Activated T-helper 9 cell treated with anti-CD3 and anti-CD28 coated beads, Interleukin-2, amount 50 U/mL, for 16 hours (primary cell): ENCODE results near the gene F2R.
A peak's percentile ranks its signal among the peaks of the same experiment; 100 is the strongest.
"Not testable (repeated sequence)": the region's sequence is repeated elsewhere in the genome, so short reads cannot be mapped to it uniquely, and the experiment has no call there.

Experiments
- DNase-seq: peaks from one replicate; pipeline ENCODE4 v3.0.0-alpha.2; 2020; ENCODE audit warnings: low read depth

Gene F2R

GRCh38 chr5:76720988-76721569 lies 5.2 kb downstream of the F2R start:
- no peak for DNase-seq

GRCh38 chr5:76723266-76723665 lies 7.3 kb downstream of the F2R start:
- no peak for DNase-seq

GRCh38 chr5:76723906-76724305 lies 8.0 kb downstream of the F2R start:
- DNase-seq, result no peak

DNA sequence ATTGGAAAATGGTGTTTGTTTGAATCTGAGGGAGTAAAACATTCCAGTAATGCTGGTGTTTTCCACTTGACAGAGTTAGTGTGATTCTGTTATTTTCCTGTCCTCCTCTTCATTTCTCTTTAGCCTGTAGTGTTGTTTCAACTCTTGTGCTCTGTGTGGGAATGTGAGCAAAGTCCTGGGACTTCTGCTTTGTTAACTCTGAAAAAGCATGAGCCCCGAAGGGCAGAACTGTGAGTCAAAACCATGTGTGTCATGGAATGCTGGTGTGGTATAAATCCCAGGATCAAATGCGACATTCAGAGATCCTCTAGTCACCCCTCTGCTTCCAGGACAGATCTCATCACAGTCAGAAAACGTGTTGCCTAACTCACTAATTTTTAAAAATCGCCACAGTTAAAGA lies 8.9 kb downstream of the F2R start:
- no peak for DNase-seq

- no peak for DNase-seq
Measured at GRCh38 chr5:76728965-76729364, 13.0 kb downstream of the F2R start.

GRCh38 chr5:76729373-76730290 lies 13.7 kb downstream of the F2R start:
- no peak for DNase-seq

DNA sequence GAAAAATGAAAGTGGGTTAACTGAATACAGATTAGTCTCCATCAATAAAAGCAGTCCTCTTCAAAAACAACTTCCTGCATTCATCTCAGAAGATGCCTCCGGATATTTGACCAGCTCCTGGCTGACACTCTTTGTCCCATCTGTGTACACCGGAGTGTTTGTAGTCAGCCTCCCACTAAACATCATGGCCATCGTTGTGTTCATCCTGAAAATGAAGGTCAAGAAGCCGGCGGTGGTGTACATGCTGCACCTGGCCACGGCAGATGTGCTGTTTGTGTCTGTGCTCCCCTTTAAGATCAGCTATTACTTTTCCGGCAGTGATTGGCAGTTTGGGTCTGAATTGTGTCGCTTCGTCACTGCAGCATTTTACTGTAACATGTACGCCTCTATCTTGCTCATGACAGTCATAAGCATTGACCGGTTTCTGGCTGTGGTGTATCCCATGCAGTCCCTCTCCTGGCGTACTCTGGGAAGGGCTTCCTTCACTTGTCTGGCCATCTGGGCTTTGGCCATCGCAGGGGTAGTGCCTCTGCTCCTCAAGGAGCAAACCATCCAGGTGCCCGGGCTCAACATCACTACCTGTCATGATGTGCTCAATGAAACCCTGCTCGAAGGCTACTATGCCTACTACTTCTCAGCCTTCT lies 16.6 kb downstream of the F2R start:
- DNase-seq, result no peak

- peak; percentile 44 for DNase-seq
Measured at GRCh38 chr5:76733049-76733417, 17.1 kb downstream of the F2R start.

DNA sequence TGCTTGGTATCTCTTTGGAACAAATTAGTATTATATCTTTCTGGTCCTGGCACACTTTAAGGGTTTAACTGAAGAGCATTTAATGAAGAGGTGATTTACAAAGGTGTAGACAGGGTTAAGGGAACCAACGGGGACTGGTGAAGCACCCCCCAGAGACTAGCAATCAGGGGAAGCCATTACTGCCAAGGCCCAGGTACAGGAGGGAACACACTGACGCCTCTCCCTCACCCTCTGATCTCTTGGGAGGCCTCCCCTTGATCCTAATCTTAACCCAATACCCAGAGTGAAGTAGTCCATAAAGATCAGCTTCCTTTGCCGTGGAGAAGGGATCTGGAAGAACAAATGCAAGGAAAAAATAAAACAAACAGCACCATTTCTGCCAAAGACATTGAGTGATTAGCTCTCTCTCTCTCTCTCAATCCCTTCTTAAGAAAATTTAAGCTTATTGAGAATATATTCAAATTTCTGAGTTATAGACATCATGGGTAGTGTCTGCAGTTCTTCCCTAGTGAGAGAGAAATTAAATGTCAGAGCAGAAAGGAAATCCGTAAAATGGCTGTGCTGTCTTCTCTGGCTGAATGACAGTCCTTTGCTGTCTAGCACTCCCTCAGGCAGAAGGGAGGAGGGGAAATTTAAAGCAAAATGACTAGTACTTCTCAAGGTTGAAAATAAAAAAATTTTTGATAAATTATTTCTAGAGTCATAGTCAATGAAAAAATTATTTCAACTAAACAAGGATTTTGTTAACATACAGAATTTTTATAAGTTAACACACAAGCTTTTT lies 20.0 kb downstream of the F2R start:
- DNase-seq, result no peak

DNA sequence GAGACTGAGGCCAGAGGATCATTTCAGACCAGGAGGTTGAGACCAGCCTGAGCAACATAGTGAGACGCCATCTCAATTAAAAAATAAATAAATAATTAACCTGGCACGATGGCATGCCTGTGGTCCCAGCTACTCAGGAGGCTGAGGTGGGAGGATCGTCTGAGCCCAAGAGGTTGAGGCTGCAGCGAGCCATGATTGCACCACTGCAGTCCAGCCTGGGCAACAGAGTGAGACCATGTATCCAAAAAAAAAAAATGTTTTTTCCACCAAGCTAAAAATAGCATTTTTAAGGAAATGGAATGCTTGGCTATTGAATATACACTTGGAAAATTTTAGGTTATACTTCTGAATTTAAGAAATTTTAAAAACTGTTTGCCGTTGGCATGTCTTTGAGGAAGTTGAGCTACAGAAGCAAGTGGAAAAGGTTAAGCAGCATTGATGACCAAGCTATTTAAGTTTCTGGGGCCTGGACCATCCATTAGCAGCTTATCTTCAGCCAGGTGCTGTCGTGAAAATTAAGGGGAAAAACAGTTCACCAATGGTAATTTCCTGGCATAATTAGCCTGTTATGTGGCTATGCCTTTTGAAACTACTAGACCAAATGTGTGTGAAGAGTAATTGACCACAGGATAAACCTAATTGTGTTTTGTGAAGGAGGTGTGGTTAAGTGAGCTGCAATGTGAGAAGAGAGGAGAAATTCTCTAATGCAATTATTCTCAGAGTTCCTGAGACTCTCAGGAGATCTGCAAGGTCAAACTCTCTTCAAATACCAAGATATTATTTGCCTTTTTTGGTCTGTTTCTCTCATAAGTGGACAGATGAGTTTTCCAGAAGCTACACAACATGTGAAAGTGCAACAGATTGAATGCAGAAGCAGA lies 21.0 kb downstream of the F2R start:
- no peak for DNase-seq

DNA sequence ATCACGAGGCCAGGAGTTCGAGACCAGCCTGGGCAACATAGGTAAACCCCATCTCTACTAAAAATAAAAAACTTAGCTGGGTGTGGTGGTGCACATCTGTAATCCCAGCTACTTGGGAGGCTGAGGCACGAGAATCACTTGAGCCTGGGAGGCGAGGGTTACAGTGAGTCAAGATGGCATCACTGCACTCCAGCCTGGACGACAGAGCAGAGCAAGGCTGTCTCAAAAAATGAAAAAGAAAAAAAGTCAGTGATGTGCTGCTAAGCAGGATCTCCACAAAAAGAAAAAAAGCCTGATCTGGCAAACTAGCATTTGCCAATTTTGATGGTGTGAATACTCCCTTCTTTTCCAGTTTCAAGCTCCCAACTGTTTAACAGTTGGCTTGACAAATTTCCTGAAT lies 21.9 kb downstream of the F2R start:
- no peak for DNase-seq

DNA sequence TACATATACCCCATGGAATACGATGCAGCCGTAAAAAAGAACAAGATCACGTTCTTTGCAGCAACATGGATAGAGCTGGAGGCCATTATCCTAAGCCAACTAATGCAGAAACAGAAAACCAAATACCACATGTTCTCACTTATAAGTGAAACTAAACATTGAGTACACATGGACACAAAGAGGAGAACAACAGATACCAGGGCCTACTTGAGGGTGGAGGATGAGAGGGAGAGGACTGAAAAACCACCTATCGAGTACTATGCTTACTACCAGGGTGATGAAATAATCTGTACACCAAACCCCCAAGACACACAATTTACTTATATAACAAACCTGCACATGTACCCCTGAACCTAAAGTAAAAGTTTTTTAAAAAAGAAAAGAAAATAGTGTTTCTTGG lies 25.6 kb downstream of the F2R start:
- DNase-seq, result not testable (repeated sequence)

GRCh38 chr5:76742583-76742982 lies 26.7 kb downstream of the F2R start:
- DNase-seq, result no peak

DNA sequence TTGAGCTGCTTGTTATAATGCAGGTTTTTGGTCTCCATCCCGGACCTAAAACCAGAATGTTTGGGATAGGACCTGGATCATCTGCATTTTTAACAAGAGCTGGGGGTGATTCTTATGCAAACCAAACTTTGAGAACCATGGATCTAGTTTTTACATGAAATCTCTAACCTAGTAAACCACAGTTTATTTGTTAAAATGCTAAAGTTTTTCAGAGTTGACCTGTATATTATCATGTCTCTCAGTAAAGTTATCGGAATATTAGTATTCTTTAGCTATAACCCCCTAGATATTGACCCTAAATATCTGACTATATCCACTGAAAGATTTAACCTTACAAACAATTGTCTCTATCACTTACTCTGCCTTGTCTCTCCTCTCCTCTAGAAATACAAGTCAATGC lies 28.7 kb downstream of the F2R start:
- DNase-seq, result no peak

GRCh38 chr5:76745670-76746069 lies 29.7 kb downstream of the F2R start:
- DNase-seq, result no peak

- no peak for DNase-seq
Measured at GRCh38 chr5:76746677-76747076, 30.8 kb downstream of the F2R start.

- no peak for DNase-seq
Measured at GRCh38 chr5:76747706-76748105, 31.8 kb downstream of the F2R start.

- DNase-seq, result no peak
Measured at GRCh38 chr5:76751291-76751690, 35.4 kb downstream of the F2R start.

GRCh38 chr5:76754668-76755078 lies 38.7 kb downstream of the F2R start:
- no peak for DNase-seq

- DNase-seq, result no peak
Measured at GRCh38 chr5:76755779-76756637, 40.1 kb downstream of the F2R start.
